COLO668 (cell line): ENCODE measurements around the gene TEC.

Experiments
- DNase-seq: peaks from one replicate; lab custom pipeline; 2025; ENCODE audit not compliant: unreplicated experiment; lab: John Stamatoyannopoulos, UW

The TEC gene

GRCh38 chr4:48270523-48270897, 872 bp upstream of the TEC start:
- DNase-seq, result no peak

- DNase-seq, result peak; percentile 96
Measured at GRCh38 chr4:48269861-48270522, 354 bp upstream of the TEC start.

GRCh38 chr4:48267574-48267973, 2.1 kb downstream of the TEC start:
- DNase-seq, result no peak

GRCh38 chr4:48266781-48267180, 2.9 kb downstream of the TEC start:
- no peak for DNase-seq

GRCh38 chr4:48262926-48263325, 6.7 kb downstream of the TEC start:
- DNase-seq, result no peak

GRCh38 chr4:48262484-48262883, 7.2 kb downstream of the TEC start:
- DNase-seq, result no peak

- DNase-seq, result no peak
Measured at GRCh38 chr4:48261281-48261680, 8.4 kb downstream of the TEC start.

- no peak for DNase-seq
Measured at GRCh38 chr4:48259748-48260147, 9.9 kb downstream of the TEC start.

- no peak for DNase-seq
Measured at GRCh38 chr4:48258845-48259397, 10.7 kb downstream of the TEC start.

GRCh38 chr4:48255959-48256342, 13.7 kb downstream of the TEC start:
- DNase-seq, result no peak

GRCh38 chr4:48255072-48255958, 14.3 kb downstream of the TEC start:
- no peak for DNase-seq

GRCh38 chr4:48254381-48255071, 15.1 kb downstream of the TEC start:
- no peak for DNase-seq

GRCh38 chr4:48252313-48252712, 17.3 kb downstream of the TEC start:
- DNase-seq, result no peak

GRCh38 chr4:48250980-48251379, 18.7 kb downstream of the TEC start:
- DNase-seq, result no peak

- no peak for DNase-seq
Measured at GRCh38 chr4:48250343-48250742, 19.3 kb downstream of the TEC start.

GRCh38 chr4:48249378-48249777, 20.3 kb downstream of the TEC start:
- no peak for DNase-seq

- DNase-seq, result no peak
Measured at GRCh38 chr4:48248559-48248953, 21.1 kb downstream of the TEC start.

GRCh38 chr4:48247878-48248558, 21.6 kb downstream of the TEC start:
- DNase-seq, result no peak

GRCh38 chr4:48247142-48247877, 22.3 kb downstream of the TEC start:
- no peak for DNase-seq

- DNase-seq, result no peak
Measured at GRCh38 chr4:48244665-48245064, 25.0 kb downstream of the TEC start.
